ENCODE data around the gene IRAK3.

- TF ChIP-seq CTCF (IDR thresholded peaks at IDR 0.05) (no peak), POLR2AphosphoS5 (IDR thresholded peaks at IDR 0.05) (no peak), POLR2A (IDR thresholded peaks at IDR 0.05) (no peak), EP300 (IDR thresholded peaks at IDR 0.05) (no peak)
Measured at GRCh38 chr12:66242311-66242710, 53.3 kb downstream of the IRAK3 start.
